ENCODE measurements around the gene FAM81A.

- TF ChIP-seq JUN (IDR thresholded peaks at IDR 0.05) (no peak), CTCF (IDR thresholded peaks at IDR 0.05) (no peak), MAFK (IDR thresholded peaks at IDR 0.05; ENCODE audit: partially characterized antibody) (peak; percentile 4), POLR2A (IDR thresholded peaks at IDR 0.05; ENCODE audit: low read length) (no peak), HDAC2 (IDR thresholded peaks at IDR 0.05) (no peak), POLR2AphosphoS2 (conservative IDR thresholded peaks at IDR 0.05; ENCODE audit: low read length) (no peak), HMGXB4 (CRISPR knock-in tag; IDR thresholded peaks at IDR 0.05; ENCODE audit: borderline replicate concordance) (no peak), ESRRA (IDR thresholded peaks at IDR 0.05; ENCODE audit: borderline replicate concordance, low read length) (no peak), KDM1A (IDR thresholded peaks at IDR 0.05; ENCODE audit: low read depth) (no peak), EP300 (IDR thresholded peaks at IDR 0.05) (no peak)
These were observed 117.7 kb downstream of the FAM81A start for GRCh38 chr15:59555696-59556095.
